HepG2 (cell line): ENCODE results near the gene KLB. TPM values are rescaled to one million over a fixed set of nuclear protein-coding genes. Genes with fewer than 3 reads are reported as not detected.

Experiments
- ETV5 ChIP-seq: IDR thresholded peaks from 2 replicates; pipeline ENCODE4 v1.6.1; 2018; ENCODE audit warnings: missing biosample characterization, missing genetic modification reagents, inconsistent platforms, borderline replicate concordance
- GATAD2A ChIP-seq: IDR thresholded peaks from 2 replicates; pipeline ENCODE4 v1.6.1; 2016
- HDAC1 ChIP-seq: sonication (generic); formaldehyde crosslinking; IDR thresholded peaks from 2 replicates; pipeline ENCODE4 v1.5.1; 2020; ENCODE audit warnings: mild to moderate bottlenecking, missing genetic modification reagents
- HMGXB3 ChIP-seq: sonication (generic); formaldehyde crosslinking; IDR thresholded peaks from 2 replicates; pipeline ENCODE4 v1.4.0; 2020; ENCODE audit warnings: missing genetic modification reagents, borderline replicate concordance
- ISL2 ChIP-seq: sonication (generic); formaldehyde crosslinking; IDR thresholded peaks from 2 replicates; pipeline ENCODE4 v1.5.0; 2020; ENCODE audit warnings: missing genetic modification reagents
- KDM3A ChIP-seq: IDR thresholded peaks from 2 replicates; pipeline ENCODE4 v1.6.1; 2018; ENCODE audit warnings: low read depth, missing compliant biosample characterization
- KLF15 ChIP-seq: sonication (generic); formaldehyde crosslinking; IDR thresholded peaks from 2 replicates; pipeline ENCODE4 v1.8.1; 2023; ENCODE audit warnings: borderline replicate concordance, mild to moderate bottlenecking, inconsistent platforms, missing genetic modification reagents, mixed read lengths
- KLF6 ChIP-seq: IDR thresholded peaks from 2 replicates; pipeline ENCODE4 v1.8.0; 2016; ENCODE audit warnings: missing biosample characterization, missing genetic modification reagents
- SAFB2 ChIP-seq: sonication (generic); formaldehyde crosslinking; IDR thresholded peaks from 2 replicates; pipeline ENCODE4 v1.5.1; 2020; ENCODE audit warnings: missing genetic modification reagents, low read depth, mild to moderate bottlenecking, borderline replicate concordance
- SMAD3 ChIP-seq: sonication (generic); formaldehyde crosslinking; IDR thresholded peaks from 2 replicates; pipeline ENCODE4 v1.4.0; 2020; ENCODE audit warnings: missing genetic modification reagents
- SMC3 ChIP-seq: IDR thresholded peaks from 2 replicates; pipeline ENCODE4 v1.6.1; 2011; ENCODE audit warnings: low read length, improper control_type of control experiment
- SNAPC5 ChIP-seq: sonication (generic); formaldehyde crosslinking; IDR thresholded peaks from 2 replicates; pipeline ENCODE4 v1.8.1; 2023; ENCODE audit warnings: mild to moderate bottlenecking, missing genetic modification reagents, borderline replicate concordance
- SOX6 ChIP-seq, 2 experiments: fragments of 450-650 bp in 1 of 2; sonication (generic) in 1 of 2; formaldehyde crosslinking in 1 of 2; IDR thresholded peaks; 2 replicates each; pipeline versions ENCODE4 v1.4.0 to v1.6.1; 2017 to 2020; ENCODE audit warnings: antibody characterized with exemption in 1 of 2, mild to moderate bottlenecking in 1 of 2, missing genetic modification reagents in 1 of 2
- TBL1XR1 ChIP-seq: fragments of 150-350 bp; IDR thresholded peaks from 2 replicates; pipeline ENCODE4 v1.6.1; 2014; ENCODE audit warnings: borderline replicate concordance, low read length; ENCODE audit not compliant: partially characterized antibody
- ZNF124 ChIP-seq: sonication (generic); formaldehyde crosslinking; IDR thresholded peaks from 2 replicates; pipeline ENCODE4 v1.4.0; 2020; ENCODE audit warnings: missing genetic modification reagents
- ZNF136 ChIP-seq: sonication (generic); formaldehyde crosslinking; IDR thresholded peaks from 2 replicates; pipeline ENCODE4 v1.8.1; 2022; ENCODE audit warnings: low read depth, mild to moderate bottlenecking, moderate library complexity, missing genetic modification reagents
- ZNF354B ChIP-seq: sonication (generic); formaldehyde crosslinking; IDR thresholded peaks from 2 replicates; pipeline ENCODE4 v1.8.0; 2022; ENCODE audit warnings: mild to moderate bottlenecking, missing genetic modification reagents
- ZNF430 ChIP-seq: sonication (generic); formaldehyde crosslinking; IDR thresholded peaks from 2 replicates; pipeline ENCODE4 v1.9.0; 2021; ENCODE audit warnings: mild to moderate bottlenecking, missing genetic modification reagents
- ZNF460 ChIP-seq: sonication (generic); formaldehyde crosslinking; IDR thresholded peaks from 2 replicates; pipeline ENCODE4 v1.5.1; 2020; ENCODE audit warnings: missing genetic modification reagents, mild to moderate bottlenecking, borderline replicate concordance
- ZSCAN20 ChIP-seq: sonication (generic); formaldehyde crosslinking; IDR thresholded peaks from 2 replicates; pipeline ENCODE4 v1.4.0; 2020; ENCODE audit warnings: missing genetic modification reagents, mild to moderate bottlenecking, borderline replicate concordance
- polyA plus RNA-seq, 8 experiments: library from polyadenylated mRNA; depleted of rRNA in 3 of 8; stranded (reverse) in 7 of 8; unstranded in 1 of 8; fragments of >200 nt; fragmentation: Illumina TruSeq in 4 of 8; extraction: Trizol in 4 of 8; gene quantifications; 2 replicates each; pipeline versions ENCODE4 v1.2.1 to v1.2.3, GENCODE V29; 2011 to 2016; ENCODE audit warnings: low read depth in 4 of 8, missing spikeins in 1 of 8, mixed read lengths in 1 of 8; ENCODE audit not compliant: insufficient read depth in 1 of 8
- total RNA-seq, 5 experiments: library from RNA; depleted of rRNA; stranded (reverse); fragments of >200 nt; fragmentation: Illumina TruSeq; extraction: Trizol; gene quantifications; 2 replicates each; pipeline ENCODE4 v1.2.3, GENCODE V29; 2016; ENCODE audit warnings: low read depth in 1 of 5
- TF ChIP-seq, protein P1 (sequence below): sonication (generic); formaldehyde crosslinking; conservative IDR thresholded peaks from 2 replicates; pipeline ENCODE4 v1.4.0; 2020; ENCODE audit warnings: missing genetic modification reagents
- TF ChIP-seq, protein P2 (sequence below): sonication (generic); formaldehyde crosslinking; IDR thresholded peaks from 2 replicates; pipeline ENCODE4 v1.4.0; 2020; ENCODE audit warnings: missing genetic modification reagents; ENCODE audit errors: not compliant biosample characterization

Gene KLB
- total and polyA plus RNA-seq, 2 of the 13 experiments (the other 11 are each of a cell fraction or from before 2014, with no cell fraction given), result 25.3 to 82.0 TPM

- TF ChIP-seq HMGXB3 (CRISPR knock-in tag), result no peak
- no peak for TF ChIP-seq SAFB2 (CRISPR knock-in tag)
- TF ChIP-seq GATAD2A (CRISPR knock-in tag), result peak; percentile 88
- peak; percentile 71 for TF ChIP-seq ISL2
- TF ChIP-seq ZNF354B (CRISPR knock-in tag), result no peak
- peak; percentile 74; the same call in 1 of the 2 replicates for TF ChIP-seq ZNF136 (CRISPR knock-in tag)
- TF ChIP-seq, protein P1, sequence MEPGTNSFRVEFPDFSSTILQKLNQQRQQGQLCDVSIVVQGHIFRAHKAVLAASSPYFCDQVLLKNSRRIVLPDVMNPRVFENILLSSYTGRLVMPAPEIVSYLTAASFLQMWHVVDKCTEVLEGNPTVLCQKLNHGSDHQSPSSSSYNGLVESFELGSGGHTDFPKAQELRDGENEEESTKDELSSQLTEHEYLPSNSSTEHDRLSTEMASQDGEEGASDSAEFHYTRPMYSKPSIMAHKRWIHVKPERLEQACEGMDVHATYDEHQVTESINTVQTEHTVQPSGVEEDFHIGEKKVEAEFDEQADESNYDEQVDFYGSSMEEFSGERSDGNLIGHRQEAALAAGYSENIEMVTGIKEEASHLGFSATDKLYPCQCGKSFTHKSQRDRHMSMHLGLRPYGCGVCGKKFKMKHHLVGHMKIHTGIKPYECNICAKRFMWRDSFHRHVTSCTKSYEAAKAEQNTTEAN (CRISPR knock-in tag), result peak; percentile 41; the same call in 1 of the 2 replicates
- TF ChIP-seq SMC3, result peak; percentile 21
- peak; percentile 88; the same call in 1 of the 2 replicates for TF ChIP-seq ZNF124 (CRISPR knock-in tag)
- TF ChIP-seq KLF15 (CRISPR knock-in tag), result no peak
- peak; percentile 58; the same call in 1 of the 2 replicates for TF ChIP-seq ETV5 (CRISPR knock-in tag)
- no peak for TF ChIP-seq SOX6 (IDR thresholded peaks at IDR 0.05)
- peak; percentile 86 for TF ChIP-seq SOX6 (CRISPR knock-in tag; IDR thresholded peaks at IDR 0.05)
- 0 out of 2 replicates have a peak, but pooled peaks have one; percentile 40 for TF ChIP-seq KDM3A (CRISPR knock-in tag)
- TF ChIP-seq HDAC1 (CRISPR knock-in tag), result peak; percentile 69
- TF ChIP-seq ZNF430 (CRISPR knock-in tag), result no peak
- TF ChIP-seq SMAD3, result peak; percentile 65; the same call in 1 of the 2 replicates
- peak; percentile 46; the same call in 1 of the 2 replicates for TF ChIP-seq ZSCAN20
- TF ChIP-seq, protein P2, sequence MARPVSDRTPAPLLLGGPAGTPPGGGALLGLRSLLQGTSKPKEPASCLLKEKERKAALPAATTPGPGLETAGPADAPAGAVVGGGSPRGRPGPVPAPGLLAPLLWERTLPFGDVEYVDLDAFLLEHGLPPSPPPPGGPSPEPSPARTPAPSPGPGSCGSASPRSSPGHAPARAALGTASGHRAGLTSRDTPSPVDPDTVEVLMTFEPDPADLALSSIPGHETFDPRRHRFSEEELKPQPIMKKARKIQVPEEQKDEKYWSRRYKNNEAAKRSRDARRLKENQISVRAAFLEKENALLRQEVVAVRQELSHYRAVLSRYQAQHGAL (CRISPR knock-in tag), result peak; percentile 38
- 0 out of 2 replicates have a peak, but pooled peaks have one; percentile 19 for TF ChIP-seq KLF6 (CRISPR knock-in tag)
- TF ChIP-seq TBL1XR1, result peak; percentile 84
- TF ChIP-seq SNAPC5, result 0 out of 2 replicates have a peak, but pooled peaks have one; percentile 33
- no peak for TF ChIP-seq ZNF460 (CRISPR knock-in tag)
Observed at GRCh38 chr4:39406763-39407583, at the start of gene KLB (continued).
